NCI-H82 treated with DMSO at 0.1 percent for 48 hours (cell line): ENCODE data around the gene ST7.
"Not testable (repeated sequence)": the region's sequence is repeated elsewhere in the genome, so short reads cannot be mapped to it uniquely, and the experiment has no call there.

Source experiments
- DNase-seq: peaks from one replicate; lab custom pipeline; 2025; ENCODE audit not compliant: unreplicated experiment; lab: John Stamatoyannopoulos, UW

Gene ST7

GRCh38 chr7:116971869-116972268 lies 18.6 kb downstream of the ST7 start:
- DNase-seq: no peak

GRCh38 chr7:116975024-116975423 lies 21.7 kb downstream of the ST7 start:
- DNase-seq: not testable (repeated sequence)

GRCh38 chr7:116977172-116977571 lies 23.9 kb downstream of the ST7 start:
- no peak for DNase-seq

DNA sequence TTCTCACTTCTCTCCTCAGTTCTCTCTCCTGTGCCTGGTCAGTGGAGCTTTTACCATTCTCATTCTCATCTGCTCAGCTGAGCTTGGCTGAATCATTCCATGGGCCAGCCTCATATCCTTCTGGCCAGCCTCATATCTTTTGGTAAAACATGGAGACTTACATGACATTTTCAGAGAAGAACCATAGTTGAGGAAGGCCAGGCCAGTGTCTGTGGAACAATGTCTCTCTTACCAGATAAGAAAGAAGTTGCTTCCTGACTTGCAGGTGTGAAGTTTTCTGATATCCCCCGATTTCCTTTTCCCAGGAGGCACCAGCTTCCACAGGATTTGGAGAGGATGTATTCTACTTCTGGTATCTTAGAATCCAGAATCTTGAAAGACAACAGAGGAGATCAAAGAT lies 24.7 kb downstream of the ST7 start:
- no peak for DNase-seq

GRCh38 chr7:116979430-116979829 lies 26.1 kb downstream of the ST7 start:
- DNase-seq: peak; percentile 96

- DNase-seq: no peak
These were observed 27.1 kb downstream of the ST7 start for GRCh38 chr7:116980354-116980753.

GRCh38 chr7:116981939-116982338 lies 28.6 kb downstream of the ST7 start:
- no peak for DNase-seq

DNA sequence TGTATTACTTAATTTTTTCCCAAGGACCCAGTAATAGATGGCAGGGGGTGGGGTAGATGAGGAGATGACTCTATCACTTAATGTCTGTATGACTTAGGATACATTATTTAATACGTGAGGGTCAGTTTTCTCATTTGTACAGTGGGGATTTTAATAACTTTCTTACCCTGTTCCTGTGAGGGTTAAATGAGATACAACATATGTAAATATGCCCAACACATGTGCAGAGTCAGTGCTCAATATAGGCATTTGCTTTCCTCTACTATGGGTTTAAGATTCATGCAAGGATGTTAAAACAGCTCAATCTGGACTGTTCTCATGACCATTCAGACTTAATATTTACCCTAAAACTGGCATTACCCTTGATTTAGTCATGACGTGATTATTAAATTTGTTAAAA lies 31.2 kb downstream of the ST7 start:
- DNase-seq: no peak

- no peak for DNase-seq
These were observed 31.6 kb downstream of the ST7 start for GRCh38 chr7:116984917-116985316.

DNA sequence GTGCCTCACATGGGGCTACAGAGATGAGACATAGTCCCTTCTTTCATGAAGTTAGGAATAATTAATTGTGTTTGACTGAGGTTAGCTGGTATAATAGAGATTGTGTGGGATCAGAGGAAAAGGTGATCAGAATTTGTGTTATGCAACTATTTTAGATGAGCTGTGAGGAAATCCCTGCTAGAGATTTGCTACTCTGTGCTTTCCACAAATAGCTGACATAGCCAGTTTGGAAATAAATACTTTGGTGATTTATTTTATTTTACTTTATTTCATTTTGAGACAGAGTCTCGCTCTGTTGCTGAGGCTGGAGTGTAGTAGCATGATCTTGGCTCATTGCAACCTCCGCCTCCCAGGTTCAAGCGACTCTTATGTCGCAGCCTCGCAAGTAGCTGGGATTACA lies 32.3 kb downstream of the ST7 start:
- DNase-seq: no peak

GRCh38 chr7:116986611-116987565 lies 33.6 kb downstream of the ST7 start:
- DNase-seq: no peak

GRCh38 chr7:116988363-116988989 lies 35.2 kb downstream of the ST7 start:
- DNase-seq: no peak

- no peak for DNase-seq
These were observed 36.8 kb downstream of the ST7 start for GRCh38 chr7:116990056-116990455.

DNA sequence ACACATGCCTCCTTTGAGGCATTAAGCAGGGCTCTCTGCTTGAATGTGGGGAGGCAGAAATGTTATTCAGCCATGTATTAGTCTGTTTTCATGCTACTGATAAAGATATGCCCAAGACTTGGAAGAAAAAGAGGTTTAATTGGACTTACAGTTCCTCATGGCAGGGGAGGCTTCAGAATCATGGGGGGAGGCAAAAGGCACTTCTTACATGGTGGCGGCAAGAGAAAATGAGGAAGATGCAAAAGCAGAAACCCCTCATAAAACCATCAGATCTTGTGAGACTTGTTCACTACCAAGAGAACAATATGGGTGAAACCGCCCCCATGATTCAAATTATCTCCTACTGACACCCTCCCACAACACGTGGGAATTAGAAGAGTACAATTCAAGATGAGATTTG lies 37.9 kb downstream of the ST7 start:
- DNase-seq: no peak

GRCh38 chr7:116994611-116995010 lies 41.3 kb downstream of the ST7 start:
- DNase-seq: no peak

- no peak for DNase-seq
These were observed 44.7 kb downstream of the ST7 start for GRCh38 chr7:116997972-116998371.

DNA sequence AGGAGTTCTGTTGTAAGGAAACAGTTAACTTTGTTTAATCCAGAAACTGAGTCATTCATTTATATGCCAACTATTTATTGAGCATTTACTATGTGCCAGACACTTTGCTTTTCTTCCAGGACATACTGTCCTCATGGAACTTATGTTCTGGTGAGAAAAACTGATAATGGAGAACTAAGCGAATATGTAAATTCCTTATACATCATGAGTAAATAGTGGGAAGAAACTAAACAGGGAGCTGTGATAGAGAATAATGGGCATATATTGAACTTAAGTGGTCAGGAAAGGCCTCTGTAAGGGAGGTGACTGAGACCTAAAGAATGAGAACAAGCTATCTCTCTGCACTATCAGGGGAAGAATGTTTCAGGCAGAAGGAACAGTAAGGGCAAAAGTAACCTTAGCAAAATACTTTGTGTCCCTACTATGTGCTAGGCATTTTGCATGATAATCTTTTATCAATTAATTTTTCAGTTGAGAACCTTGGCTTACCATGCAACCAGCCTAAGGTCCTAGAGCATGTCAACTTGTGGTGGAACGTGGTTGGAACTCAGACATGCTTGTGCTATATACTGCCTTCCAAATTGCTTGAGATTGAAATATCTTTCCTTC lies 45.4 kb downstream of the ST7 start:
- DNase-seq: no peak

GRCh38 chr7:116999311-116999710 lies 46.0 kb downstream of the ST7 start:
- no peak for DNase-seq

GRCh38 chr7:117001283-117001682 lies 48.0 kb downstream of the ST7 start:
- DNase-seq: no peak

GRCh38 chr7:117004899-117005298 lies 51.6 kb downstream of the ST7 start:
- DNase-seq: no peak

- DNase-seq: no peak
These were observed 52.1 kb downstream of the ST7 start for GRCh38 chr7:117005449-117005848.
